ENCODE data around the gene LGI4.

LGI4 gene

DNA sequence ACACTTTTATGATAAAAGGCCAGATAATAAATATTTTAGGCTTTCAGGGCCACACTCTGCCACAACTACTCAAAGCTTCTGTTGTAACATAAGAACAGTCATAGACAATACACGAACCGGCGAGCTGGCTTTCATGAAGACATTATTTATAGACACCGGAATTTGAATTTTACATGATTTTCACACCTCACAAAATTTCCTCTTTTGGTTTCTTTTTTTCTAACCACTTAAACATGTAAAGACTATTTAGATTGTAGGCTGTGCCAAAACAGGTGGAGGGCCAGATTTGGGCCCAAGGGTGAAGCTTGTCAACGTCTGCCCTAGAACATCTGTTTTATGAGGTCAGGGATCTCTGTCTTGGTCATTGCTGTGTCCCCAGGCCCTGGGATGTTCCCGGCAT, 48.9 kb downstream of the LGI4 start:
- DNase-seq (ENCODE audit: low read depth in 2 of 2), result no peak

DNA sequence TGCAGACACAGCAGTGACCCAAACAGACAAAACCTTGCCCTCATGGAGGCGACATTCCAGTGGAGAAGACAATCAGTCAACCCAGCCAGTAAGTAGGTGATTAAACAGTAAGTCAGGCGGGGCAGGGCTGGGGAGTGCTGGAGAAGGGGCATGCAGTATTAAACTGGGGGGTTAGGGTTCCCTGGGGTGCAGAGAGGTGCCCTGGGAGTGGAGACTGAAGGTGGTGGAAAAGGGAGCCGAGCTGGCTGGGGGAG, 50.4 kb downstream of the LGI4 start:
- DNase-seq (ENCODE audit: low read depth in 2 of 2), result no peak

DNA sequence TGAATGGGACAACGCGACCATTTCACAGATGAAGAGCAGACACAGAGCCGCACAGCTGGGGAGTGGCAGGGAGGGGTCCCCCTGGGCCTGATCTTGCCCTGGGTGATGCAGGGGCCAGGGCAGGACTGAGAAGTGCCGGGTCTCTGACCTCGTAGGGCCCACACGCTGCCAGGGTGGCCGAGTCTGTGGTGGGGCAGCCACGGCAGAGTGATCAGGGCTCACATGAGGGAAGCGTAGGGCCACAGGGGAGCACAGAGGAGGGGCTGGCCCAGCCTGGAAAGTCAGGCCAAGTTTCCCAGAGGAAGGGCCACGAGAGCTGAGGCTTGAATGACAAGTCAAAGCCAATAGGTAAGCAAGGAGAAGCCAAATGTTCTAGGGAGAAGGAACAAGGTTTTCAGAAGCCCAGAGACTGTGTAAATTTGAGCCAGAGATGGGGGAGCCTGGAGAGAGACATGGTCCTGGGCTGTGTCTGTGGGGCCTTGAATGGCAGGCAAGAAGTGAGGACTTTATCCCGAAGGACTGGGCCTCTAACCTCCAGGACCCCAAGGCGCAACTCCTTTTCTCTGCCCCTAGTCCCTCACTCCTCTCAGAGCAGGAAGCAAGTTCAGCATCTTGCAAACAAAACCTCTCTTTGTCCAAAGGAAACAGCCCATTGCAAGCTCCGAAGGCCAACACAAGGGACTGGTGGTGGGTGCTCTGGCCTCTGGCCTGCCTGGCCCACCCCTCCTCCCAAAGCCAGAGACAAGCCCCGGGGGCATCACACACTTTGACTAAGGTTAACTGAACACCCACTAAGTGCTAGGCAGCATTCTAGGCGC, 51.0 kb downstream of the LGI4 start:
- no peak for DNase-seq (ENCODE audit: low read depth in 2 of 2)

DNA sequence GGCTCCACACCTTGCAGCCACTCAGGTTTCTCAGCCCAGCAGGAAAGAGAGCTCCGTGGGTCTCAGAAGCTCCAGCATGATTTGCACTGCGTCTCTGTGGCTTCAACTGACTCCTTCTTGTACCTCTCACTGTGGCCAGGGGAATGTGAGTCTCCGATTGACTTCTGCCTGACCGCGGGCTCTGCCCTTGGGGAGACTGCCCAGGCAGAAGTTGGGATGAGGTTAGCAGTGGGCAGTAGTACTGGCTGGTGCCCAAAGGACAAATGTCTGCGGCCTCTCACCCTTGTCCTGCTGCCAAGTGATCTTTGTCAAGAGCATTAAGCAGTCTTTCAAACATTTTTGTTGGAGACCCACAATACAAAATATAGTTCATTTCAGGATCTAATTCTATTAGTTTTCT, 53.7 kb downstream of the LGI4 start:
- DNase-seq (ENCODE audit: low read depth in 2 of 2), result no peak

DNA sequence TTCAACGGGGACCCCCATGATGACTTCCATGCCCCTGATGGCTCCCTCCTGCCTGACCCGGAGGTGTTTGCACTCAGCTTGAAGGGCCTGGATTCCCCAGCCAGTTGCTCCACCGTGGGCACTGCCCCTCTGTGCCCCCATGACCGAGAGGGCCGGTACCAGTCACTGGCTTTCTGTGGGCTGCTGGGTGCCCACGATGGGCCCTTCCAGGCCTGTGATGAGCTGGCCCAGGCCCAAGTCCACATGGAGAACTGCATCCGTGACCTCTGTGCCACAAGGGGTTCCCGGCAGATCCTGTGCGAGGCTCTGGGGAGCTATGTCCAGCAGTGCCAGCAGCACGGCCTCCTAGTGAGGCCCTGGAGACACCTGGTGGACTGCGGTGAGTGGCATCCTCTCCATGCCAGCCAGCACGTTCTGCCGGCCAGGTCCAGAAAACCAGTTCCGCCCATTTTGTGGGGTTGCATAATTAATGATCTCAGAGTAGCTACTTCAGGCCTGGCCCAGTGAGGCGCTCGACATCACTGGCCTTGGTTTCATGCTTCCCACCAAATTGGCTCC, 54.2 kb downstream of the LGI4 start:
- no peak for DNase-seq (ENCODE audit: low read depth in 2 of 2)

DNA sequence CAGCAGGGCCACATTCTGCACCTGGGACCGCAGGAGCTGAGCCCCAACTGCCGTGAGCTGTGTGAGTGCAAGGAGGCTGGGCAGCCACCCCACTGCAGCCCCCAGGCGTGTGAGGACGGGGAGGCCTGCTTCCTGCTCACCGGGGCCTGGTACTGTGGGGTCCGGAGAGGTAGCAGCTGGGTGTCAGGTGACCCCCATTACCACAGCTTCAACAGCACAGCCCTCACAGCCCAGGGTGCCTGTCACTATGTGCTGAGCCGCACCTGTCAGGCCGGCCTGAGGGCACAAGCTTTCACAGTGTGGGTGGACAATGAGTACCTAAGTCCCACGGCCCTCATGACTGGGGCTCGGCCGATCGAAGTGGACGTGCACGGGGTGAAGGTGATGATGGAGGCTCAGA, 55.0 kb downstream of the LGI4 start:
- no peak for DNase-seq (ENCODE audit: low read depth in 2 of 2)

DNA sequence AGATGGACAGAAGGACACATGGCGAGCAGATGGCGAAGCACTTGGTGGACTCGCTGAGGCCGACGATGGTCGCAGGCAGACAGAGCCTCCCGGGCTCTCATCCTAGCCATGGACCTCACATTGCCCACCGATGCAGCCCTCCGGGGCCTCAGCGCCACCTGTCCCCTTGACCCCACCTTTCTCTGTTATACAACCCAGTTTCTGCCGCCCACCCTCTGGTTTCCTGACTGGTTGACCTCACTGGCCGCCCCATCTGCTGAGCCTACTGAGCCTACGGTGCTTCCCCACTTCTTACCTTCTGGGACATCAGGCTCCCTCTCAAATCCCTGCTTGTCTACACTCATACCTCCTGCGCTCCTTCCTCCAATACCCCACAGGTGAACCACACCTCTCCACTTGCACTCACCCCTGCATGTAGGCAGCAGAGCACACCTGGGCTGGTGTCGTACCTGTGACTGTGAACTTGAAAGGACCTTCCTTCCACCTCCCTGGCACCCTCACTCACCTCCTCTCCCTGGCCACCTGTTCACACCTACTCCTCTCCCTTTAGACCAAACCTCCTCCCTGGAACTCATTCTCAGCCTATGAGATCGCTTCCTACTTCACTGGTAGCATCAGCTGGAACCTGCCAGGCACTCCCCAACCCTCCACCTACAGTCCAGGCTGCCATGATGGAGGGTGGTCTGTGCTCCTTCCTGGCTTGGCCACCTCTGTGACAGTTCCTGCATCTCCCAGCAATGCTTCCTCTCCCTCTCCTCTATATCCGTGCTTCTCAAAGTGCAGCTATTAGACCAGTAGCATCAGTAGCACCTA, 57.2 kb downstream of the LGI4 start:
- no peak for DNase-seq (ENCODE audit: low read depth in 2 of 2)

DNA sequence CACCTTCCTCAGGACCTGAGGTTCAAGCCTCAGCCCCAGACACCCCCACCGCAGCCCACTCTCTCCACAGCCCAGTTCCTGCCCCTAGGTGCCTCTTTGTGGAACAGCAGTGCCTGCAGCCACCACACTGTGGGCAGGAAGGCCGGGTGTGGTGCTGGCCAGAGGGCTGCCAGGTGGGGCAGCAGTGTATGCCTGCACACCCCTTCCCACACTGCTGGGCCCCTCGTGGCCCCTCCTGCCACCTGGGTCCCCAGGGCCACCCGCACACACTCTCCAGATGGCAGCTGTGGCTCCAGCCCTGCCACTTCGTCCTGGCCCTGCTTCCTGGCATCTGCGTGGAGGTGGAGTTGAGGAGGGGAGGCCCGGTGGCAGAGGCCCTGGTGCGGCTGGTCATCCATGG, 58.2 kb downstream of the LGI4 start:
- no peak for DNase-seq (ENCODE audit: low read depth in 2 of 2)

DNA sequence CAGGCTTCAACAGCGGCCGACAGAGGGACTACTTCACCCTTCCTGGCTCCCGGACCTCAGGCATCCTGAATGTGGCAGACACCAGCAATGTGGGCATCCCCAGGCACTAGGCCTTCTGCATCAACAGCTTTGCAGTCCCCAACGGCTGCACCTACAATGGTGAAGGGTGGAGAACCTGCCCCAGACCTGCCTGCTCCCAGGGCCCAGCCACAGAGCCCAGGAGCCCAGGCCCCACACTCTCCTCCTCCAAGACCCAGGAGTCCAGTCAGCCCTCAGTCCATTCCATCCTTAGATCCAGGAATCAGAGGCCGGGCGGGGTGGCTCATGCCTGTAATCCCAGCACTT, 58.9 kb downstream of the LGI4 start:
- DNase-seq (ENCODE audit: low read depth in 2 of 2), result no peak

DNA sequence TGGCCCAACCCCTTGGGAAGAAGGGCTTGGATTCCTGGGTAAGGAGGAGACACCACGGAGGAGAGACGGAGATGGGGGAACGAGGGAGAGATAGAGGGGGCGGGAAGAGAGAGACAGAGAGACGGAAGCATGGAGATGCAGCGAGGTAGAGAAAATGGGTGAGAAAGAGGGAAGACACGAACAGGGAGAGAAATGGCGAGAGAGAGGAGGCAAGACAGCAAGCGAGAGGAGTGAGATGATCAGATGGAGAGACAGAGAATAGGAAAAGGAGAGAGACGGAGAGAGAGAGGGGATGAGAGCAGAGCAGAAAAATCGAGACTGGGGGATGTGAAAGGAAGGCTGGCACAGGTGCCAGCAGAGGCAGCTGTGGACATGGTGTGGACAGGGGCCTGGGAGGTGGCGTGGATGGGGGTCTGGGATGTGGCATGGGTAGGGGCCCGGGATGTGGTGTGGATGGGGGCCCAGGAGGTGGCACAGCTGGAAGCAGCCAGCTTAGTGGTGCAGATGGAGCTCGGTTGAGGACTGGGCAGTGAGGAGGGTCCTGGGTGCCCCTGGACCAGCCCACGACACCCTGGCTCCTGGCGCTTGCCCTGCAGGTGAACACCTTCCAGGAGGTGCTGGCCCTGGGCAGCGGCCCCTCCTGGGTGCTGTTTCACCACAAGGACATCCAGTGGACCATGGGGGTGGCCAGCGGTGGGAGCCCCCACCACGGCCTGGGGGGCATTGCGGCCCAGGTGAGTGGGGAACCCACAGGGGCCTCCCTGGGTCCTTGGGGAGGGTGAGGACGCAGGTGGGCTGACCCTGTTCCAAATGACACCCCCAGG, 59.4 kb downstream of the LGI4 start:
- no peak for DNase-seq (ENCODE audit: low read depth in 2 of 2)
